Activated naive CD8-positive, alpha-beta T cell treated with anti-CD3 and anti-CD28 coated beads, Interleukin-2, amount 50 U/mL, for 24 hours (primary cell): ENCODE results near the gene PRF1.
"Not testable (repeated sequence)": the region's sequence is repeated elsewhere in the genome, so short reads cannot be mapped to it uniquely, and the experiment has no call there.

Source experiments
- ATAC-seq: fragments of 150-1000 bp; cut with Tn5 transposase; one replicate; pipeline ENCODE4 v1.10.0; 2021
- DNase-seq: peaks from one replicate; pipeline ENCODE4 v3.0.0; 2021
- H3K27ac Mint-ChIP-seq: one replicate; pipeline ENCODE4 v1.8.0; 2021; ENCODE audit warnings: mild to moderate bottlenecking, mixed read lengths
- H3K27me3 Mint-ChIP-seq: one replicate; pipeline ENCODE4 v1.8.0; 2021; ENCODE audit warnings: mixed read lengths
- H3K36me3 Mint-ChIP-seq: one replicate; pipeline ENCODE4 v1.8.0; 2021; ENCODE audit warnings: low read depth, mixed read lengths
- H3K4me1 Mint-ChIP-seq: one replicate; pipeline ENCODE4 v1.8.0; 2021; ENCODE audit warnings: mixed read lengths
- H3K4me3 Mint-ChIP-seq: one replicate; pipeline ENCODE4 v1.8.0; 2021; ENCODE audit warnings: mild to moderate bottlenecking, moderate library complexity, mixed read lengths
- H3K9me3 Mint-ChIP-seq: one replicate; pipeline ENCODE4 v1.8.0; 2021; ENCODE audit warnings: mixed read lengths

PRF1 gene

DNA sequence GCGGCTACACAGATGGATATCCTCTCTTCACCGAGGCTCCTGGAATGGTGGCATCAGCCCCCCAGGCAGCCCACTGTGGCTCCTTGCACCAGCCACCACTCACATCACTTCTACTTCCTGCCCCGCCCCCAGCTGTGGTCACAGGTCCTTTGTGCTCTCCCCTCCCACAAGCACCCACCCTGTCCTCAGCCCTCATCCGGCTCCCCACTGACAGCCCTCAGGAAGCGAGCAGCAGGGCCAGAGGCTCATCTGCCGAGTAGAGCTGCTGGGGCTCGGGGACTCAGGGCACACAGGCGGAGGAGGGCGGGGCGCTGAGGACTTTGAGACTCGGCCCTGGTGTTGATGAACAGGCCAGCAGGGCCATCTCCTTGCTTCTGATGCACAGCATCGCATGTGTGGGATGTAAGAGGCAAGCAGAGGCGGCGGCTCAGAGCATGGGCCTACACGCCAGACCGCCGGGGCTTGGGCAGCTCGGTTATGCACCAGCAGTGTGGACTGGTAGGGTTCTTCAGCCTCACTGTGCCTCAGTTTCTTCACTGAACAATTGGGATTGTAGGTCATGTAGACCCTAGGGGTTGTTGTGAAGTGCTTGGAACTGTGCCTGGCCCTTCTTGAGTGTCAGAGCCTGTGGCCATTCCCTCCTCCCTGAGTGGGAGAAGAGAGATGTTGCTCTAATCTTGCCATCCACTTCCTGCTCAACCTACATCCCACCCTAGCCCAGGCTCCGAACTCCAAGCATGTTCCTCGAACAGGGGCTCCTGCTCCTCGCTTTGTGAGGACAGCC is at the start of gene PRF1:
TSS of gene PRF1 (minus strand) at position 77 of the 784 bp plus-strand sequence. CDS start 1,839 bp downstream, outside the sequence.
- peak; percentile 83 for ATAC-seq
- peaks cover 3% of the 10 kb centered on the region for H3K9me3 Mint-ChIP-seq
- peak; percentile 88 for DNase-seq
- no peaks in the 10 kb centered on the region for H3K27me3 Mint-ChIP-seq
- H3K27ac Mint-ChIP-seq: peak within 1 kb of the TSS; percentile 93
- H3K36me3 Mint-ChIP-seq: peaks cover 39% of the 10 kb centered on the region
- H3K4me1 Mint-ChIP-seq: peaks cover 72% of the 10 kb centered on the region
- peak within 1 kb of the TSS; percentile 98 for H3K4me3 Mint-ChIP-seq

DNA sequence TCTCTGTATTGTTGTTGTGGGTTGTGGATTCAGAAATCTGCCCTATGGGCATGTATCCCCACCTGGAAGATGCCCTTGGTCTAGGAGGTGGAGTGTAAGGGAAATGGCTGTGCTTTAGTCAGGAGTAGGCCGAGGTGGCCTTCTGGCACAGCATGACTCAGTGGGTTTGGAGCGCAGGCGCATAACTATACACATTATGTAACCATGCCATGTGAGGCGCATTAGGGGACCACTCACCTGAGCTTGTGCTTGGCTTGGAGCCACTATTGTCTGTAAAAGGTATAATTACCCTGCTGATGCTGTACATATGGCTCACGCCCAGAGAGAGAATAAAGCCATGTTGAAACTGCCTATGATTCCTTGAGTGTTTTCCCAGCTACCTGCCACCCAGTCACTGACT is 49.1 kb upstream of the PRF1 start:
- DNase-seq (no peak), ATAC-seq (no peak)
- Mint-ChIP-seq H3K9me3 (peaks cover 34% of the 10 kb centered on the region), H3K4me1 (peaks cover 14% of the 10 kb centered on the region), H3K4me3 (no peak overlapping the region), H3K36me3 (peaks cover 4% of the 10 kb centered on the region), H3K27ac (peak overlapping the region; percentile 19), H3K27me3 (no peaks in the 10 kb centered on the region)

DNA sequence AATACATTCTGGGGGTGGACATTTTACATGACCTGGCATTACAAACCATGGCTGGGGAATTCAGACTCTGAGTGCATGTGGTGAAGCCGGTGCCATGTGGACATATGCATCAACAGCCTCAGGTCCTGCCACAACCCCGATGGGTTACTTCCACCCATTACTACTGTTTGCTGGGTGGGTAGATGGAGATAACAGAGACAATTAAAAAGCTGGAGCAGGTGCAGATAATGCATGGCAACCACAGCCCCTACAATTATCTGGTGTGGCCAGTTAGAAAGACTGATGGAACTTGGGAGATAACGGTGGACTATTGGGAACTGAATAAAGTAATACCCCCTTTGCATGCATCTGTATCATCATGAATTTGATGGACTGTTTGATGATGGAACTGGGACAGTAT is 48.2 kb upstream of the PRF1 start:
- Mint-ChIP-seq H3K4me1 (peaks cover 5% of the 10 kb centered on the region), H3K27me3 (no peaks in the 10 kb centered on the region), H3K36me3 (peaks cover 4% of the 10 kb centered on the region), H3K27ac (no peak overlapping the region), H3K9me3 (peaks cover 34% of the 10 kb centered on the region), H3K4me3 (no peak overlapping the region)
- DNase-seq (no peak), ATAC-seq (no peak)

DNA sequence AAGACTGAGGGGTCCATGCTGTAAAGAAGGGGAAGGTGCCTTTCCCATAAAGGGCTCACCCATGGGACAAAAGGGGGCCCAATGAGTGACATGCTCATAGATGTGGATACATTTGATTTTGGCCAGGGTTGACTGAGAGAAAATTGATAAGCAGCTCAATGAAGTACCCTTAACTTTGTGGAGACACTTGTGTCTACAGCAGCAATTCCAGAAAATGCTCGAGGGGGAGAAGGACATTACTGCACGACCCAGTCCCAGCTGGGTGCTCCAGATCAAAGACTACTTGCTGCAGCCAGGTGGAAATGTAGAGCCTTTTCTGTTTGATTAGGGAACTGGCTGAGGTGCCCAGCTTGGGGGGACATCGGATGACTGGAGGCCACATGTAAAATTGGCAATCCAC is 47.6 kb upstream of the PRF1 start:
- Mint-ChIP-seq H3K9me3 (peaks cover 34% of the 10 kb centered on the region), H3K36me3 (peaks cover 4% of the 10 kb centered on the region), H3K4me1 (peaks cover 4% of the 10 kb centered on the region), H3K4me3 (no peak overlapping the region), H3K27ac (no peak overlapping the region), H3K27me3 (no peaks in the 10 kb centered on the region)
- DNase-seq: no peak
- no peak for ATAC-seq

DNA sequence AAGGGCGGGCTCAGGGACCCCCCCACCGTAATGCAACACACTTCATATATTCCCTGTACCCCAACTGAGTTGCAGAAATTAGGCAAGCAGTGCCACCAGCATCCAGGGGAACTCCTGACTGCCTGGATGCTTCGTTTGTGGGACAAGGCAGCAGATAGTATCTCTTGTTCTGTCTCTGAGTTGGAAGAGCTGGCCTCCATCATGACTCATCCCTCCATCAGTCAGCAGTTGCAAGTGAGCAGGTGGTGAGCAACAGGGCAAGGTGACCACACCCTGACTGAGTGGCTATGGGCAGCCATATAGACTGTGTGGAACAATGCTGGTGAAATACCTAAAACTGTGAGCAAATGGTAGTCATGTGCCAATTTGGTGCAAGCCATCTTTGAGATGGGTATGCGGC is 47.0 kb upstream of the PRF1 start:
- no peak overlapping the region for H3K4me3 Mint-ChIP-seq
- peaks cover 4% of the 10 kb centered on the region for H3K4me1 Mint-ChIP-seq
- no peak overlapping the region for H3K27ac Mint-ChIP-seq
- ATAC-seq (peak; percentile 91), DNase-seq (no peak)
- no peaks in the 10 kb centered on the region for H3K27me3 Mint-ChIP-seq
- peaks cover 34% of the 10 kb centered on the region for H3K9me3 Mint-ChIP-seq
- H3K36me3 Mint-ChIP-seq: peaks cover 4% of the 10 kb centered on the region

DNA sequence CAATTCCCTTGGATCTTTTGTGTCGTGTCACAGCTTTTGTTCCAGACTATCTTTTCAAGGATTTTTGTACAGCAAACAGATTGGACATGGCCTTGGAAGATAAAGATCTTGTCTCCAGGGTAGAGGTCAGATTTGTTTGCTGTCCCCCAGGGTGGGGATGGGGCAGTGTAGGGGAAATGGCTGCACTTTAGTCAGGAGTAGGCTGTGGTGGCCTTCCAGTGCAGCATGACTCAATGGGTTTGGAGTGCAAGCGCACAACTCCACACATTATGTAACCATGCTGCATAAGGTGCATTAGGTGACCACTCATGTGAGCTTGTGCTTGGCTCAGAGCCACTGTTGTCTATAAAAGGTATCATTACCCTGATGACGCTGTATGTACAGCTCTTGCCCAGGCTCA is 45.9 kb upstream of the PRF1 start:
- DNase-seq (no peak), ATAC-seq (no peak)
- Mint-ChIP-seq H3K27me3 (no peaks in the 10 kb centered on the region), H3K4me1 (peaks cover 4% of the 10 kb centered on the region), H3K4me3 (no peak overlapping the region), H3K27ac (no peak overlapping the region), H3K36me3 (peaks cover 4% of the 10 kb centered on the region), H3K9me3 (peaks cover 34% of the 10 kb centered on the region)

DNA sequence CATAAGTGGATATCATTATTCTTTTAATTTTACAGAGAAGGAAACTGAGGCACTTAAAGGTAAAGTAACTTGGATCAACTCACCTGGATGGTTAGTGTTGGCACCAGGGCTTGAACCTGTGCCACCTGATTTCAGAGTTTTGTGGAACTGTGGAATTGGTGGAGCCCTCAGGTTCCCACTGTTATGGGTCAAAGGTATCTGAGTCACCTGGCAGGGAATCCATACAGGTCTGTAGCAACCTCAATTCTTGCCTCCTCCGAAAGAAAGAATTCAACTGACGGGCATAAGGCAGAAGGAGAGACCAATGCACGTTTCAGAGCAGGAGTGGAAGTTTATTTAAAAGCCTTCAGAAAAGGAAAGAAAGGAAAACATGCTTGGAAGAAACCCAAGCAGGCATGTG is 44.5 kb upstream of the PRF1 start:
- peaks cover 2% of the 10 kb centered on the region for H3K36me3 Mint-ChIP-seq
- H3K27ac Mint-ChIP-seq: no peak overlapping the region
- no peak for ATAC-seq
- H3K4me3 Mint-ChIP-seq: no peak overlapping the region
- H3K27me3 Mint-ChIP-seq: no peaks in the 10 kb centered on the region
- no peak for DNase-seq
- H3K9me3 Mint-ChIP-seq: peaks cover 34% of the 10 kb centered on the region
- peaks cover 4% of the 10 kb centered on the region for H3K4me1 Mint-ChIP-seq

DNA sequence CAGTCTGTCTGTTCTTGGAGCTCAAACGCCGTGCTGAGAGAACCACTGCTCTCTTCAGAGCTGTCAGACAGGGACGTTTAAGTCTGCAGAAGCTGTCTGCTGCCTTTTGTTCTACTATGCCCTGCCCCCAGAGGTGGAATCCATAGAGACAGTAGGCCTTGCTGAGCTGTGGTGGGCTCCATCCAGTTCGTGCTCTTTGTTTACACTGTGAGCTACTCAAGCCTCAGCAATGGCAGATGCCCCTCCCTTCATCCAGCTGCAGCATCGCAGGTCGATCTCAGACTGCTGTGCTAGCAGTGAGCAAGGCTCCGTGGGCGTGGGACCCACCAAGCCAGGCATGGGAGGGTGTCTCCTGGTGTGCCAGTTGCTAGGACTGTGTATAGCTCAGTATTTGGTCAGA is 42.4 kb upstream of the PRF1 start:
- H3K36me3 Mint-ChIP-seq, H3K4me3 Mint-ChIP-seq, H3K27ac Mint-ChIP-seq, H3K27me3 Mint-ChIP-seq, H3K4me1 Mint-ChIP-seq, DNase-seq, ATAC-seq: not testable (repeated sequence)
- peaks cover 22% of the 10 kb centered on the region for H3K9me3 Mint-ChIP-seq

DNA sequence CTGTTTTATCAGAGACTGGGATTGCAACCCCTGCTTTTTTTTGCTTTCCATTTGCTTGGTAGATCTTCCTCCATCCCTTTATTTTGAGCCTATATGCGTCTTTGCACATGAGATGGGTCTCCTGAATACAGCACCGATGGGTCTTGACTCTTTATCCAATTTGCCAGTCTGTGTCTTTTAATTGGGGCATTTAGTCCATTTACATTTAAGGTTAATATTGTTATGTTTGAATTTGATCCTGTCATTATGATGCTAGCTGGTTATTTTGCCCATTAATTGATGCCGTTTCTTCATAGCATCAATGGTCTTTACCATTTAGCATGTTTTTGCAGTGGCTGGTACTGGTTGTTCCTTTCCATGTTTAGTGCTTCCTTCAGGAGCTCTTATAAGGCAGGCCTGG is 40.7 kb upstream of the PRF1 start:
- not testable (repeated sequence) for H3K9me3 Mint-ChIP-seq, DNase-seq, H3K27ac Mint-ChIP-seq, ATAC-seq, H3K27me3 Mint-ChIP-seq, H3K36me3 Mint-ChIP-seq, H3K4me1 Mint-ChIP-seq, H3K4me3 Mint-ChIP-seq

DNA sequence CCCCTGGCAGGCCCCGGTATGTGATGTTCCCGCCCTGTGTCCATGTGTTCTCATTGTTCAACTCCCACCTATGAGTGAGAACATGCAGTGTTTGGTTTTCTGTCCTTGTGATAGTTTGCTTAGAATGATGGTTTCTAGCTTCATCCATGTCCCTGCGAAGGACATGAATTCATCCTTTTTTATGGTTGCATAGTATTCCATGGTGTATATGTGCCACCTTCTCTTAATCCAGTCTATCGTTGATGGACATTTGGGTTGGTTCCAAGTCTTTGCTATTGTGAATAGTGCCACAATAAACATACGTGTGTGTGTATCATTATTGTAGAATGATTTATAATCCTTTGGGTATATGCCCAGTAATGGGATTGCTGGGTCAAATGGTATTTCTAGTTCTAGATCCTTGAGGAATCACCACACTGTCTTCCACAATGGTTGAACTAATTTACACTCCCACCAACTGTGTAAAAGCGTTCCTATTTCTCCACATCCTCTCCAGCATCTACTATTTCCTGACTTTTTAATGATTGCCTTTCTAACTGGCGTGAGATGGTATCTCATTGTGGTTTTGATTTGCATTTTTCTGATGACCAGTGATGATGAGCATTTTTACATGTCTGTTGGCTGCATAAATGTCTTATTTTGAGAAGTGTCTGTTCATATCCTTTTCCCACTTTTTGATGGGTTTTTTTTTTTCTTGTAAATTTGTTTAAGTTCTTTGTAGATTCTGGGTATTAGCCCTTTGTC is 37.3 kb upstream of the PRF1 start:
- not testable (repeated sequence) for H3K27ac Mint-ChIP-seq, H3K36me3 Mint-ChIP-seq, H3K9me3 Mint-ChIP-seq, H3K27me3 Mint-ChIP-seq, H3K4me3 Mint-ChIP-seq, DNase-seq, ATAC-seq, H3K4me1 Mint-ChIP-seq

DNA sequence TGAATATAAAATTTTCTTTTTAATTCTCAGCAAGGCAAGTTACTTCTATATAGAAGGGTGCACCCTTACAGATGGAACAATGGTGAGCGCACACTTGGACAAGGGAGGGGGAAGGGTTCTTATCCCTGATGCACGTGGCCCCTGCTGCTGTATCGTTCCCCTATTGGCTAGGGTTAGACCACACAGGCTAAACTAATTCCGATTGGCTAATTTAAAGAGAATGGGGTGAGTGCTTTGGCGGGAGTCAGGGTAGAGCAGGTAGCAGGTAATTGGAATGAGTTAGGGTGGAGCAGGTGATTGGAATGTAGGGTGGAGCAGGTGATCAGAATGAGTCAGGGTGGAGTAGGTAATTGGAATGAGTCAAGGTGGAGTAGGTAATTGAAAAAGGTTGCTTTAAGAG is 32.0 kb upstream of the PRF1 start:
- not testable (repeated sequence) for H3K27ac Mint-ChIP-seq, H3K9me3 Mint-ChIP-seq, H3K27me3 Mint-ChIP-seq, H3K36me3 Mint-ChIP-seq, H3K4me1 Mint-ChIP-seq, DNase-seq, ATAC-seq, H3K4me3 Mint-ChIP-seq

DNA sequence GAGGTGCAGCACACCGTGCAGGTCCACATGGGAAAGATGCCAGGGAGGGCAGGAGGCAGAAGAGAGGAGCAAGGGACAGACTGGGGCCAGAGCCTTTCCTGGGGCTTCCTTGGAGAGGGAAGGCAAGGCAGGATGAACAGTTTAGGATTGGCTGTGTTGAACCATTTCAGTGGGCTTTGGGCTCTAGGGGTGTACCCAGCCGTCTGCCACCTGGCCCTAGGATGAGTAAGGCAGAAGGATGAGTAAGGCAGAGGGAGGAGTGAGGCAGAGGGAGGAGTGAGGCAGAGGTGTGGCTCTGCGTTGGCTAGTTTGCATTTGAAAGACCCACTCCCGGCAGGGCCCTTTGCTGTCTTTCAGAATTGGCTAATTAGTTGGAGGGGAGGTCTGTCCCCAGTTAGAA is 31.5 kb upstream of the PRF1 start:
- H3K4me1 Mint-ChIP-seq: no peaks in the 10 kb centered on the region
- no peak overlapping the region for H3K27ac Mint-ChIP-seq
- no peaks in the 10 kb centered on the region for H3K27me3 Mint-ChIP-seq
- H3K9me3 Mint-ChIP-seq: peaks cover 6% of the 10 kb centered on the region
- peak; percentile 75 for ATAC-seq
- H3K36me3 Mint-ChIP-seq: no peaks in the 10 kb centered on the region
- DNase-seq: no peak
- no peak overlapping the region for H3K4me3 Mint-ChIP-seq

DNA sequence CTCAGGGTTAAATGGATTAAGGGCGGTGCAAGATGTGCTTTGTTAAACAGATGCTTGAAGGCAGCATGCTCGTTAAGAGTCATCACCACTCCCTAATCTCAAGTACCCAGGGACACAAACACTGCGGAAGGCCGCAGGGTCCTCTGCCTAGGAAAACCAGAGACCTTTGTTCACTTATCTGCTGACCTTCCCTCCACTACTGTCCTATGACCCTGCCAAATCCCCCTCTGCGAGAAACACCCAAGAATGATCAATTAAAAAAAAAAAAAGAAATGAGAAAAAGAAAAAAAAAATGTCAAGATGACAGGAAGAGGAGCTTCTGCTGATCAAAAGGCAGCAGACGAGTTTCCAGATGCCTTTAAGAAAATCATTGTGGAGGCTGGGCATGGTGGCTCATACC is 29.2 kb upstream of the PRF1 start:
- not testable (repeated sequence) for H3K27me3 Mint-ChIP-seq, ATAC-seq, H3K4me3 Mint-ChIP-seq, H3K27ac Mint-ChIP-seq, DNase-seq, H3K4me1 Mint-ChIP-seq, H3K9me3 Mint-ChIP-seq, H3K36me3 Mint-ChIP-seq

DNA sequence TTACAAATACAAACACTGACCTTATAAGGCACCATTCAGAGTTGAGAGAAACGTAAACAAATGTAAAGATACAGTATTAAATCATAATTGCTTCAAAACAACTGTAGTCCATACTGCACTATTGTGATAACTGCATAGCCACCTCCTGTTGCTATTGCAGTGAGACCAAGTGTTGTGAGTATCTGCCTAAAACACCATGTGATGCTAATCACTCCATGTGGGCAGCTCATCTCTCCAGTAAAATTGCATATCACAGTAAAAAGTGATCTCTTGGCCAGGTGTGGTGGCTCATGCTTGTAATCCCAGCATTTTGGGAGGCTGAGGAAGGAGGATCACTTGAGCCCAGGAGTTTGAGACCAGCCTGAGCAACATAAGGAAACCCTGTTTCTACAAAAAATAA is 26.8 kb upstream of the PRF1 start:
- no peaks in the 10 kb centered on the region for H3K27me3 Mint-ChIP-seq
- H3K9me3 Mint-ChIP-seq: peaks cover 10% of the 10 kb centered on the region
- H3K27ac Mint-ChIP-seq: no peak overlapping the region
- H3K4me3 Mint-ChIP-seq: no peak overlapping the region
- H3K4me1 Mint-ChIP-seq: no peaks in the 10 kb centered on the region
- no peak for DNase-seq
- no peak for ATAC-seq
- no peaks in the 10 kb centered on the region for H3K36me3 Mint-ChIP-seq

DNA sequence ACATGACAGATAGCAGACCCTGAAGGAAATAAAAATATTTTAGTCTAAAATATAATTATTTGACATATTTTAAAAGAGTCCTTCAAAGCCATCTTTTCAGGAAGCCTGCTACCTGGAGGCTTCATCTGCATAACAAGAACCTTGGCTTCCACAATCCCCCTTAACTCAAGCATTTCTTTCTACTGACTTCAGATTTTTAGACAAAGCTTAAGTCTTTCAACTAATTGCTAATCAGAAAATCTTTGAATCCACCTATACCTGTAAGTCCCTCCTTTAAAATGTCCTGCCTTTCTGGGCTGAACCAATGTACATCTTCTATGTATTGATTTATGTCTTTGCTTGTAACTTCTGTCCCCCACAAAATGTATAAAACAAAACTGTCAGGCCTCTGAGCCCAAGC is 23.5 kb upstream of the PRF1 start:
- peaks cover 10% of the 10 kb centered on the region for H3K9me3 Mint-ChIP-seq
- H3K4me3 Mint-ChIP-seq: no peak overlapping the region
- H3K36me3 Mint-ChIP-seq: no peaks in the 10 kb centered on the region
- ATAC-seq: no peak
- no peaks in the 10 kb centered on the region for H3K4me1 Mint-ChIP-seq
- no peaks in the 10 kb centered on the region for H3K27me3 Mint-ChIP-seq
- DNase-seq: no peak
- no peak overlapping the region for H3K27ac Mint-ChIP-seq
